HL-60 (cell line): ENCODE results near the gene DSC3.

Experiments
- DNase-seq, 2 experiments: peaks; one replicate each; pipeline ENCODE4 v3.0.0-alpha.2; 2010 to 2020; ENCODE audit warnings: low read depth in 1 of 2, low spot score in 1 of 2
- H3K27ac ChIP-seq: fragments of 250-450 bp; sonication (Bioruptor Pico); replicated peaks from 2 replicates; pipeline ENCODE4 v1.5.1; 2020; ENCODE audit warnings: mild to moderate bottlenecking, moderate library complexity
- H3K27me3 ChIP-seq: fragments of 250-450 bp; sonication (Bioruptor Pico); 2 replicates; pipeline ENCODE4 v1.5.1; 2021; ENCODE audit warnings: mild to moderate bottlenecking, moderate library complexity; ENCODE audit not compliant: insufficient read depth, poor library complexity, severe bottlenecking
- H3K4me3 ChIP-seq: replicated peaks from 2 replicates; pipeline ENCODE4 v1.5.1; 2011; ENCODE audit warnings: mild to moderate bottlenecking, control low read depth, low read length; ENCODE audit not compliant: insufficient read depth
- CTCF ChIP-seq: IDR thresholded peaks from one replicate; pipeline ENCODE4 v1.5.1; 2011; ENCODE audit warnings: low read length, control low read depth, inconsistent platforms; ENCODE audit not compliant: insufficient read depth
- GABPA ChIP-seq: IDR thresholded peaks from 2 replicates; pipeline ENCODE4 v1.6.1; 2012; ENCODE audit warnings: low read depth
- POLR2AphosphoS5 ChIP-seq: IDR thresholded peaks from 2 replicates; pipeline ENCODE4 v1.6.1; 2012; ENCODE audit warnings: low read depth
- SPI1 ChIP-seq: IDR thresholded peaks from 2 replicates; pipeline ENCODE4 v1.6.1; 2012; ENCODE audit warnings: low read depth, mild to moderate bottlenecking, borderline replicate concordance
- TF ChIP-seq, protein P1 (sequence below): IDR thresholded peaks from 2 replicates; pipeline ENCODE4 v1.6.1; 2012; ENCODE audit warnings: low read depth; ENCODE audit not compliant: insufficient replicate concordance

The DSC3 gene

DNA sequence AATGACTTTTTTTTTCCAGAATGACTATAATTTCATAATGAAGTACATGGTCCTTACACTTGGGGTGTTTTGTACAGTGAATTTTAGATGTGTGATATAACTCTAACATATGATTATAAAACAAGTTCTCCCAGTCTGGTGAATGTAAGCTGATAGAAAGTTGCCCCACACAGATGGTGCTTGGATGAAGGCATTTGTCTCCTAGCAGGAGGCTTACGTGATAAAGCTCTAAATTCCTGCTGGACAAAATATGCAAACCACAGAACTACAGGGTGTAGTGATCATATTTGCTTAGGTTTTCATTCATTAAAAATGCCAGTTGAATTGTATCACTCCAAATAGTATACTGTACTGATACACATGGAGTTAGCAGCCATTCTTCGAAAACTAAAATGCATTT lies 85.5 kb downstream of the DSC3 start:
- DNase-seq = no peak
- no peak for TF ChIP-seq CTCF
- TF ChIP-seq SPI1 = no peak
- TF ChIP-seq POLR2AphosphoS5 = no peak
- no peak for TF ChIP-seq GABPA
- TF ChIP-seq, protein P1, sequence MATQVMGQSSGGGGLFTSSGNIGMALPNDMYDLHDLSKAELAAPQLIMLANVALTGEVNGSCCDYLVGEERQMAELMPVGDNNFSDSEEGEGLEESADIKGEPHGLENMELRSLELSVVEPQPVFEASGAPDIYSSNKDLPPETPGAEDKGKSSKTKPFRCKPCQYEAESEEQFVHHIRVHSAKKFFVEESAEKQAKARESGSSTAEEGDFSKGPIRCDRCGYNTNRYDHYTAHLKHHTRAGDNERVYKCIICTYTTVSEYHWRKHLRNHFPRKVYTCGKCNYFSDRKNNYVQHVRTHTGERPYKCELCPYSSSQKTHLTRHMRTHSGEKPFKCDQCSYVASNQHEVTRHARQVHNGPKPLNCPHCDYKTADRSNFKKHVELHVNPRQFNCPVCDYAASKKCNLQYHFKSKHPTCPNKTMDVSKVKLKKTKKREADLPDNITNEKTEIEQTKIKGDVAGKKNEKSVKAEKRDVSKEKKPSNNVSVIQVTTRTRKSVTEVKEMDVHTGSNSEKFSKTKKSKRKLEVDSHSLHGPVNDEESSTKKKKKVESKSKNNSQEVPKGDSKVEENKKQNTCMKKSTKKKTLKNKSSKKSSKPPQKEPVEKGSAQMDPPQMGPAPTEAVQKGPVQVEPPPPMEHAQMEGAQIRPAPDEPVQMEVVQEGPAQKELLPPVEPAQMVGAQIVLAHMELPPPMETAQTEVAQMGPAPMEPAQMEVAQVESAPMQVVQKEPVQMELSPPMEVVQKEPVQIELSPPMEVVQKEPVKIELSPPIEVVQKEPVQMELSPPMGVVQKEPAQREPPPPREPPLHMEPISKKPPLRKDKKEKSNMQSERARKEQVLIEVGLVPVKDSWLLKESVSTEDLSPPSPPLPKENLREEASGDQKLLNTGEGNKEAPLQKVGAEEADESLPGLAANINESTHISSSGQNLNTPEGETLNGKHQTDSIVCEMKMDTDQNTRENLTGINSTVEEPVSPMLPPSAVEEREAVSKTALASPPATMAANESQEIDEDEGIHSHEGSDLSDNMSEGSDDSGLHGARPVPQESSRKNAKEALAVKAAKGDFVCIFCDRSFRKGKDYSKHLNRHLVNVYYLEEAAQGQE = no peak
- no peak overlapping the region for H3K4me3 ChIP-seq
- no peak overlapping the region for H3K27ac ChIP-seq
- peaks cover 3% of the 10 kb centered on the region for H3K27me3 ChIP-seq

DNA sequence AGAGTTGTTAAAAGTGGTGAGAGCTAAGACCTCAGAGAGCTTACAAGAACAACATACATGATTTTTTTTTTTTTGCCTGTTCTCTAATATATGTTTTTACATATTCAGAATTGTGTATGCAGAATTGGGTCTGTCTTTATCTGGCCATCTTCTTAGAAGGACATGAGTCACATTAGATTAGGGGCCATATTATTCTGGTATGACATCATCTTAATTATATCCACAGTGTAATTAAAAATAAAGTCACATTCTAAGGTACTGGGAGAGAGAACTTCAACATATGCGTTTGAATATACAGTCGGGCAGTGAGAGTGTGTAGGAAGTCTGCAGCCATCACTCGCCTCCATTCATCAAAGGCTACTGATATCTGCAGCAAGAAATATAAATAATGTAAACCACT lies 88.3 kb downstream of the DSC3 start:
- no peak for DNase-seq
- no peak overlapping the region for H3K27ac ChIP-seq
- no peak for TF ChIP-seq GABPA
- no peak for TF ChIP-seq POLR2AphosphoS5
- TF ChIP-seq CTCF = no peak
- TF ChIP-seq SPI1 = no peak
- TF ChIP-seq, protein P1 = no peak
- H3K4me3 ChIP-seq = no peak overlapping the region
- H3K27me3 ChIP-seq = no peaks in the 10 kb centered on the region

- H3K27ac ChIP-seq = no peak overlapping the region
- H3K4me3 ChIP-seq = no peak overlapping the region
- no peaks in the 10 kb centered on the region for H3K27me3 ChIP-seq
- no peak for DNase-seq
- TF ChIP-seq CTCF (no peak), GABPA (no peak), POLR2AphosphoS5 (no peak), SPI1 (no peak)
- TF ChIP-seq, protein P1 = no peak
Measured at GRCh38 chr18:30945761-30946160, 96.8 kb downstream of the DSC3 start.
